SK-N-SH (cell line): ENCODE measurements around the gene SHANK2. TPM values are rescaled to one million over a fixed set of nuclear protein-coding genes. Genes with fewer than 3 reads are reported as not detected.

Experiments
- CTCF ChIA-PET: fragments of 300-600, 350-600 bp; formaldehyde crosslinking; extraction: SDS; loops from one replicate; lab custom pipeline; 2021; lab: Yijun Ruan, JAX
- POLR2A ChIA-PET: fragments of 350-600 bp; sonication (Branson Sonifier 250); formaldehyde crosslinking; extraction: SDS; loops from one replicate; lab custom pipeline; 2020; ENCODE audit warnings: antibody characterized with exemption, inconsistent platforms; lab: Yijun Ruan, JAX
- DNase-seq: peaks from one replicate; pipeline ENCODE4 v3.0.0; 2012
- H2AFZ ChIP-seq: fragments of 200-600 bp; sonication (generic); 2 replicates; pipeline ENCODE4 v1.8.1; 2016; ENCODE audit warnings: antibody characterized with exemption, mild to moderate bottlenecking, low read depth
- H3F3A ChIP-seq: fragments of 200-600 bp; sonication (generic); replicated peaks from 2 replicates; pipeline ENCODE3; 2016; ENCODE audit warnings: antibody characterized with exemption, mild to moderate bottlenecking; ENCODE audit not compliant: insufficient read depth
- H3K27ac ChIP-seq, 2 experiments: fragments of 200-500 bp in 1 of 2; fragments of 200-600 bp in 1 of 2; sonication (Bioruptor generic) in 1 of 2; sonication (generic), shearing (Covaris generic) in 1 of 2; 2 replicates each; pipeline versions ENCODE4 v1.5.1 to v1.6.1; 2014 to 2016; ENCODE audit warnings: low read depth in 2 of 2, inconsistent platforms in 1 of 2, low read length in 1 of 2, mild to moderate bottlenecking in 1 of 2, mixed read lengths in 1 of 2
- H3K27me3 ChIP-seq: fragments of 200-600 bp; sonication (generic), shearing (Covaris generic); 2 replicates; pipeline ENCODE4 v1.6.1; 2016; ENCODE audit warnings: mixed run types; ENCODE audit not compliant: insufficient read depth
- H3K36me3 ChIP-seq, 2 experiments: fragments of 200-500 bp in 1 of 2; fragments of 200-600 bp in 1 of 2; sonication (Bioruptor generic) in 1 of 2; sonication (generic) in 1 of 2; replicated peaks in 1 of 2; 2 replicates each; pipeline versions ENCODE3 to v1.5.1; 2014 to 2016; ENCODE audit warnings: low read length in 1 of 2, mild to moderate bottlenecking in 1 of 2; ENCODE audit not compliant: insufficient read depth in 2 of 2, control insufficient read depth in 1 of 2
- H3K4me1 ChIP-seq, 2 experiments: fragments of 200-500 bp in 1 of 2; fragments of 200-600 bp in 1 of 2; sonication (Bioruptor generic) in 1 of 2; sonication (generic), shearing (Covaris generic) in 1 of 2; 2 replicates each; pipeline versions ENCODE4 v1.5.1 to v1.6.1; 2014 to 2016; ENCODE audit warnings: low read depth in 1 of 2, low read length in 1 of 2, mixed run types in 1 of 2; ENCODE audit not compliant: insufficient read depth in 2 of 2, control insufficient read depth in 1 of 2
- H3K4me2 ChIP-seq: fragments of 200-600 bp; sonication (generic), shearing (Covaris generic); 2 replicates; pipeline ENCODE4 v1.6.1; 2017; ENCODE audit warnings: mixed run types
- H3K4me3 ChIP-seq, 2 experiments: fragments of 200-500 bp in 1 of 2; fragments of 200-600 bp in 1 of 2; sonication (Bioruptor generic) in 1 of 2; sonication (generic), shearing (Covaris generic) in 1 of 2; 2 replicates each; pipeline versions ENCODE4 v1.5.1 to v1.8.1; 2014 to 2016; ENCODE audit warnings: low read depth in 2 of 2, inconsistent platforms in 1 of 2, low read length in 1 of 2, mild to moderate bottlenecking in 1 of 2, mixed read lengths in 1 of 2, moderate library complexity in 1 of 2
- H3K79me2 ChIP-seq: fragments of 200-600 bp; sonication (generic); 2 replicates; pipeline ENCODE4 v1.8.1; 2017; ENCODE audit warnings: mild to moderate bottlenecking; ENCODE audit not compliant: insufficient read depth
- H3K9ac ChIP-seq: fragments of 200-600 bp; sonication (generic); 2 replicates; pipeline ENCODE4 v1.6.1; 2017; ENCODE audit warnings: mixed run types
- H3K9me2 ChIP-seq: fragments of 200-600 bp; sonication (generic); 2 replicates; pipeline ENCODE4 v1.6.1; 2017; ENCODE audit warnings: mixed run types
- H3K9me3 ChIP-seq: fragments of 200-600 bp; sonication (generic); 2 replicates; pipeline ENCODE4 v1.6.1; 2017; ENCODE audit warnings: mixed run types, mild to moderate bottlenecking, moderate library complexity
- H4K20me1 ChIP-seq: fragments of 200-600 bp; sonication (generic); 2 replicates; pipeline ENCODE4 v1.6.1; 2017; ENCODE audit warnings: mild to moderate bottlenecking, mixed run types; ENCODE audit not compliant: insufficient read depth
- CHD2 ChIP-seq: fragments of 150-350 bp; IDR thresholded peaks from 2 replicates; pipeline ENCODE4 v1.6.1; 2018; ENCODE audit warnings: low read length; ENCODE audit not compliant: partially characterized antibody
- ELF1 ChIP-seq: IDR thresholded peaks from 2 replicates; pipeline ENCODE4 v1.4.0; 2012
- EP300 ChIP-seq, 2 experiments: IDR thresholded peaks; 2 replicates each; pipeline versions ENCODE4 v1.4.0 to v1.6.1; 2012; ENCODE audit warnings: borderline replicate concordance in 1 of 2, low read depth in 1 of 2, low read length in 1 of 2
- FOXJ3 ChIP-seq: sonication (generic); formaldehyde crosslinking; IDR thresholded peaks from 2 replicates; pipeline ENCODE4 v1.5.1; 2020; ENCODE audit warnings: mild to moderate bottlenecking, missing genetic modification reagents
- GABPA ChIP-seq: IDR thresholded peaks from 2 replicates; pipeline ENCODE4 v1.4.0; 2012; ENCODE audit warnings: low read depth, mild to moderate bottlenecking
- MEF2A ChIP-seq: IDR thresholded peaks from 2 replicates; pipeline ENCODE4 v1.4.0; 2012; ENCODE audit warnings: low read depth, borderline replicate concordance
- NFIC ChIP-seq: IDR thresholded peaks from 2 replicates; pipeline ENCODE4 v1.4.0; 2012; ENCODE audit warnings: borderline replicate concordance
- POLR2AphosphoS5 ChIP-seq: IDR thresholded peaks from 2 replicates; pipeline ENCODE4 v1.6.1; 2012; ENCODE audit warnings: low read depth, low read length
- RAD21 ChIP-seq: IDR thresholded peaks from 2 replicates; pipeline ENCODE4 v1.6.1; 2012; ENCODE audit warnings: mild to moderate bottlenecking, low read length
- RFX5 ChIP-seq: IDR thresholded peaks from 2 replicates; pipeline ENCODE4 v1.6.1; 2012; ENCODE audit warnings: mild to moderate bottlenecking, improper control_type of control experiment, low read length
- TCF12 ChIP-seq: IDR thresholded peaks from 2 replicates; pipeline ENCODE4 v1.4.0; 2012
- TEAD4 ChIP-seq: IDR thresholded peaks from 2 replicates; pipeline ENCODE4 v1.4.0; 2012; ENCODE audit warnings: mild to moderate bottlenecking, borderline replicate concordance; ENCODE audit not compliant: insufficient read depth
- USF1 ChIP-seq: IDR thresholded peaks from 2 replicates; pipeline ENCODE4 v1.4.0; 2012; ENCODE audit warnings: low read depth, borderline replicate concordance
- USF2 ChIP-seq: fragments of 150-350 bp; IDR thresholded peaks from 2 replicates; pipeline ENCODE4 v1.6.1; 2017; ENCODE audit warnings: antibody characterized with exemption, low read length, low read depth, borderline replicate concordance
- YY1 ChIP-seq: IDR thresholded peaks from 2 replicates; pipeline ENCODE4 v1.4.0; 2012; ENCODE audit warnings: low read depth, mild to moderate bottlenecking
- ZBTB33 ChIP-seq: IDR thresholded peaks from 2 replicates; pipeline ENCODE4 v1.4.0; 2012; ENCODE audit warnings: low read depth, borderline replicate concordance
- WGBS: methylation state at CpG from one replicate; pipeline ENCODE4 v1.1.6; 2017; ENCODE audit warnings: low lambda C conversion rate; 5-methylcytosine and 5-hydroxymethylcytosine counted together
- polyA plus RNA-seq, 3 experiments: library from polyadenylated mRNA; depleted of rRNA; stranded (reverse); fragments of >200 nt; gene quantifications; 2 replicates each; pipeline ENCODE4 v1.2.3, GENCODE V29; 2012
- TF ChIP-seq, protein P1 (sequence below): IDR thresholded peaks from 2 replicates; pipeline ENCODE4 v1.6.1; 2012; ENCODE audit warnings: mild to moderate bottlenecking, low read depth, low read length, moderate library complexity

Gene SHANK2
- polyA plus RNA-seq, 1 of the 3 experiments (the other 2 are of a cell fraction), result under 0.01 TPM

- ChIA-PET POLR2A (no interaction called here), CTCF (interaction anchor here (1.2 kb wide), 1 partner anchor 37 kb away, joined by 3 read pairs; no protein-coding TSS in a partner anchor)
- no peaks in the 10 kb centered on the region for H3K36me3 ChIP-seq
- H3F3A ChIP-seq, result no peaks in the 10 kb centered on the region
- no peaks in the 10 kb centered on the region for H3K9me2 ChIP-seq
- no peaks in the 10 kb centered on the region for H3K27me3 ChIP-seq
- H3K4me2 ChIP-seq, result no peak overlapping the region
- no peak overlapping the region for H2AFZ ChIP-seq
- H3K4me3 ChIP-seq, result no peak overlapping the region
- no peak for DNase-seq
- H3K9ac ChIP-seq, result no peak overlapping the region
- no peak overlapping the region for H3K27ac ChIP-seq
- no peaks in the 10 kb centered on the region for H4K20me1 ChIP-seq
- WGBS, result 54% methylated on average over 17 of the region's 23 CpGs
- TF ChIP-seq, protein P1, sequence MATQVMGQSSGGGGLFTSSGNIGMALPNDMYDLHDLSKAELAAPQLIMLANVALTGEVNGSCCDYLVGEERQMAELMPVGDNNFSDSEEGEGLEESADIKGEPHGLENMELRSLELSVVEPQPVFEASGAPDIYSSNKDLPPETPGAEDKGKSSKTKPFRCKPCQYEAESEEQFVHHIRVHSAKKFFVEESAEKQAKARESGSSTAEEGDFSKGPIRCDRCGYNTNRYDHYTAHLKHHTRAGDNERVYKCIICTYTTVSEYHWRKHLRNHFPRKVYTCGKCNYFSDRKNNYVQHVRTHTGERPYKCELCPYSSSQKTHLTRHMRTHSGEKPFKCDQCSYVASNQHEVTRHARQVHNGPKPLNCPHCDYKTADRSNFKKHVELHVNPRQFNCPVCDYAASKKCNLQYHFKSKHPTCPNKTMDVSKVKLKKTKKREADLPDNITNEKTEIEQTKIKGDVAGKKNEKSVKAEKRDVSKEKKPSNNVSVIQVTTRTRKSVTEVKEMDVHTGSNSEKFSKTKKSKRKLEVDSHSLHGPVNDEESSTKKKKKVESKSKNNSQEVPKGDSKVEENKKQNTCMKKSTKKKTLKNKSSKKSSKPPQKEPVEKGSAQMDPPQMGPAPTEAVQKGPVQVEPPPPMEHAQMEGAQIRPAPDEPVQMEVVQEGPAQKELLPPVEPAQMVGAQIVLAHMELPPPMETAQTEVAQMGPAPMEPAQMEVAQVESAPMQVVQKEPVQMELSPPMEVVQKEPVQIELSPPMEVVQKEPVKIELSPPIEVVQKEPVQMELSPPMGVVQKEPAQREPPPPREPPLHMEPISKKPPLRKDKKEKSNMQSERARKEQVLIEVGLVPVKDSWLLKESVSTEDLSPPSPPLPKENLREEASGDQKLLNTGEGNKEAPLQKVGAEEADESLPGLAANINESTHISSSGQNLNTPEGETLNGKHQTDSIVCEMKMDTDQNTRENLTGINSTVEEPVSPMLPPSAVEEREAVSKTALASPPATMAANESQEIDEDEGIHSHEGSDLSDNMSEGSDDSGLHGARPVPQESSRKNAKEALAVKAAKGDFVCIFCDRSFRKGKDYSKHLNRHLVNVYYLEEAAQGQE, result no peak
- TF ChIP-seq NFIC, result no peak
- no peak for TF ChIP-seq FOXJ3 (CRISPR knock-in tag)
- TF ChIP-seq TEAD4, result no peak
- TF ChIP-seq RFX5, result no peak
- H3K4me1 ChIP-seq, result no peaks in the 10 kb centered on the region
- H3K79me2 ChIP-seq, result no peaks in the 10 kb centered on the region
- H3K9me3 ChIP-seq, result no peaks in the 10 kb centered on the region
Observed at GRCh38 chr11:71214553-71215424, 37.6 kb downstream of the SHANK2 start.

- H3K27me3 ChIP-seq, result no peaks in the 10 kb centered on the region
- H3K9me3 ChIP-seq, result no peaks in the 10 kb centered on the region
- DNase-seq, result no peak
- H3K36me3 ChIP-seq, result no peaks in the 10 kb centered on the region
- CTCF ChIA-PET, result interaction anchor here (1.2 kb wide), 1 partner anchor 37 kb away, joined by 3 read pairs; no protein-coding TSS in a partner anchor
- no peaks in the 10 kb centered on the region for H3K4me1 ChIP-seq
- H4K20me1 ChIP-seq, result no peaks in the 10 kb centered on the region
- no peaks in the 10 kb centered on the region for H3F3A ChIP-seq
- no peak overlapping the region for H2AFZ ChIP-seq
- POLR2A ChIA-PET, result no interaction called here
- no peak overlapping the region for H3K4me2 ChIP-seq
- H3K9me2 ChIP-seq, result no peaks in the 10 kb centered on the region
- no peaks in the 10 kb centered on the region for H3K79me2 ChIP-seq
- 53% methylated on average over 17 of the region's 19 CpGs for WGBS
- H3K9ac ChIP-seq, result no peak overlapping the region
- H3K27ac ChIP-seq, result no peak overlapping the region
- no peak for TF ChIP-seq MEF2A
- TF ChIP-seq POLR2AphosphoS5, result no peak
- TF ChIP-seq TEAD4, result no peak
- no peak for TF ChIP-seq CHD2
- TF ChIP-seq ZBTB33, result no peak
- no peak for TF ChIP-seq TCF12
- no peak for TF ChIP-seq EP300 (IDR thresholded peaks at IDR 0.05; ENCODE audit: borderline replicate concordance in 1 of 2, low read depth in 1 of 2, low read length in 1 of 2)
- no peak for TF ChIP-seq RFX5
- TF ChIP-seq FOXJ3 (CRISPR knock-in tag), result no peak
- TF ChIP-seq RAD21, result no peak
- TF ChIP-seq ELF1, result no peak
- TF ChIP-seq USF2, result no peak
- no peak for TF ChIP-seq YY1
- TF ChIP-seq GABPA, result no peak
- TF ChIP-seq USF1, result no peak
- H3K4me3 ChIP-seq, result no peak overlapping the region
Observed at GRCh38 chr11:71213696-71214552, 38.5 kb downstream of the SHANK2 start.
